ENCODE data around the gene FAR2. TPM values are rescaled to one million over a fixed set of nuclear protein-coding genes. Genes with fewer than 3 reads are reported as not detected.

FAR2 gene
- total RNA-seq, 1 donor from 2014 or later = 13.5 TPM

DNA sequence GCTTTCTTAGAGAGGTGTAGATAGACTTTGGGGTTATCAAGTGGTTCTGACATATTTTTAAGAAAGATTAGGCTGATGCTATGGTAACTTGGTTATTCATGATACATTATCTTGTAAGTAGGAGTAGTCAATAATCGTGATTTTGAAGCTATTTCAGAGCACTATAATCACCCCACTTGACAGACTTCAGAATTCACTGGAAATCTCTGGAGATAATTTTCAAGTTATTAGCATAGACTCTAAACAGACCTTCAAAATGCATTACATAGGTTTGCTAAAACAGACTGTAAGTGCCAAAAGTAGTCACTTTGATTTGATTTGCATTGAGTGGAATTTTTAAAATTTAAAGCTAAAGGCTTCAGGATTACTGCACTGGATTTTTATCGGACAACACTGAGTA lies 157.6 kb downstream of the FAR2 start:
- DNase-seq (ENCODE audit: low read depth) = no peak
- no peak overlapping the region for H3K4me3 ChIP-seq (ENCODE audit: low read depth, low read length)
- TF ChIP-seq CTCF (conservative IDR thresholded peaks at IDR 0.05; ENCODE audit: low read depth, low read length) = no peak

DNA sequence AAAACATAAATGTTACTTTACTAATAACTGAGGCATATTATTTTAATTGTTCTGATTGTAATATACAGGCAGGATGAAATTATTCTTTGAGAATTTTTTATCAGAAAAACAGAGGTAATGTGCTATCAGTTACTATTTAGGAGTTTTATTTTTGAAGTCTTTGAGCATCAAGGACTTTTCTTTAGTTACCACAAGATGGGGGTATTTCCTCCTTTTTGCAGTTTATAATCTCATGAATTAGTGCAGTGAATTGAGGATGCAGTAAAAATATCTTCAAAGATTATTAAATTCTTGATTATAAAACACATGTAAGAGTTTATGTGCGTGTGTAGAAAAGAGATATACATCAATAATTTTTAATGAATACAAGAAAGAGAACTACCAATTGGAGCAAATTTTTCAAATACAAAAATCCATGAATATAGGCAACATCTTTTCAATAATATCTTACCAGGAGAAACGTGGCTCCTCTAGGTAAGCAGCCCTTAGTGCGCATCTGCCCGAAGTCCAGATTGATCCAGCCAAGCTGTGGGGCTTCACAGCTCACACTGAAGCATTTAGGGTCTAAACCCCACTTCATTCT lies 160.3 kb downstream of the FAR2 start:
- H3K4me3 ChIP-seq (ENCODE audit: low read depth, low read length) = no peak overlapping the region
- TF ChIP-seq CTCF (conservative IDR thresholded peaks at IDR 0.05; ENCODE audit: low read depth, low read length) = peak; percentile 52
- DNase-seq (ENCODE audit: low read depth) = no peak

DNA sequence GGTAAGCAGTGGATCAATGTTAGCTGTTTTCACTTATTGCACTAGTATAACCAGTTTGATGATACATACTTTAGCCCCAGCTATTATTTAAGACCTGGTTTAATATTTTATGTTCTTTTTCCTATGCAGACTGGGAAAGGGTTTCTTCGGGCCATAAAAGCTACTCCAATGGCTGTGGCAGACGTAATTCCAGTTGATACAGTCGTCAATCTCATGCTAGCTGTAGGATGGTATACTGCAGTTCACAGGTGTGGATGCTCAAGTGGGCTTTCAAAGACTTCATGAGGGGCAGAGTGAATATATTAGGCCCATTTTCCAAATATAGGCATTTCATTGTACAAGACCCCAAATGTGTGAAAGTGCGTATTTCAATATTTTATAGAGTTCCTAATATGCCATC lies 161.8 kb downstream of the FAR2 start:
- no peak for DNase-seq (ENCODE audit: low read depth)
- no peak for TF ChIP-seq CTCF (conservative IDR thresholded peaks at IDR 0.05; ENCODE audit: low read depth, low read length)
- no peak overlapping the region for H3K4me3 ChIP-seq (ENCODE audit: low read depth, low read length)

- TF ChIP-seq CTCF (conservative IDR thresholded peaks at IDR 0.05; ENCODE audit: low read depth, low read length) = no peak
- DNase-seq (ENCODE audit: low read depth) = no peak
- no peak overlapping the region for H3K4me3 ChIP-seq (ENCODE audit: low read depth, low read length)
Measured at GRCh38 chr12:29314416-29314815, 165.3 kb downstream of the FAR2 start.

DNA sequence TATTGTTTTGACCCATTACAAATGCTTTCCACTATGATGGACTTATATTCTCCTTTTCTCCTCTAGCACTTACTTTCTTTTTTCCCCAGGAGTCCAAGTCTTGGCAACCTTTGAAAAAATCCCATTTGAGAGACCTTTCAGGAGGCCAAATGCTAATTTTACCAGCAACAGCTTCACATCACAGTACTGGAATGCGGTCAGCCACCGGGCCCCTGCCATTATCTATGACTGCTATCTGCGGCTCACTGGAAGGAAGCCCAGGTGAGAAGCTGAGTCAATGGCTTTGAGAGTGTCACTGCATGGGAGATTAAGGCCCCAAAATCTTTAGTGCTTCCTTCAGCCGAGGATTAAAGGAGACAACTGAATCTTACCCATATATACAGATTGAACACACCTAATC lies 167.7 kb downstream of the FAR2 start:
- no peak for DNase-seq (ENCODE audit: low read depth)
- H3K4me3 ChIP-seq (ENCODE audit: low read depth, low read length) = no peak overlapping the region
- TF ChIP-seq CTCF (conservative IDR thresholded peaks at IDR 0.05; ENCODE audit: low read depth, low read length) = no peak

- peak; percentile 63 for TF ChIP-seq CTCF (conservative IDR thresholded peaks at IDR 0.05; ENCODE audit: low read depth, low read length)
- DNase-seq (ENCODE audit: low read depth) = peak; percentile 22
- no peak overlapping the region for H3K4me3 ChIP-seq (ENCODE audit: low read depth, low read length)
Measured at GRCh38 chr12:29317556-29318363, 168.7 kb downstream of the FAR2 start.
